Activated CD4-positive, alpha-beta T cell treated with anti-CD3 and anti-CD28 coated beads for 36 hours (primary cell): ENCODE results near the gene PCCA. TPM values are rescaled to one million over a fixed set of nuclear protein-coding genes. Genes with fewer than 3 reads are reported as not detected.

Source experiments
- ATAC-seq: fragments of 200-7000 bp; cut with Tn5 transposase; one replicate; pipeline ENCODE4 v1.10.0; 2021; ENCODE audit warnings: mild to moderate bottlenecking, moderate library complexity
- CTCF ChIA-PET: fragments of 350-600 bp; sonication (Branson Sonifier 250); formaldehyde crosslinking; loops from one replicate; lab custom pipeline; 2021; ENCODE audit warnings: antibody characterized with exemption; lab: Charles Lee
- POLR2A ChIA-PET: fragments of 350-600 bp; sonication (Branson Sonifier 250); formaldehyde crosslinking; loops from one replicate; lab custom pipeline; 2021; ENCODE audit warnings: antibody characterized with exemption, inconsistent platforms; lab: Charles Lee
- DNase-seq: peaks from one replicate; pipeline ENCODE4 v3.0.0-alpha.2; 2020
- H3K27ac Mint-ChIP-seq: one replicate; pipeline ENCODE4 v1.8.0; 2021; ENCODE audit warnings: mixed read lengths
- H3K27me3 Mint-ChIP-seq: one replicate; pipeline ENCODE4 v1.8.0; 2021; ENCODE audit warnings: mixed read lengths
- H3K36me3 Mint-ChIP-seq: one replicate; pipeline ENCODE4 v1.8.0; 2021; ENCODE audit warnings: low read depth, mixed read lengths
- H3K4me1 Mint-ChIP-seq: one replicate; pipeline ENCODE4 v1.8.0; 2021; ENCODE audit warnings: mixed read lengths
- H3K4me3 Mint-ChIP-seq: one replicate; pipeline ENCODE4 v1.8.0; 2021; ENCODE audit warnings: mild to moderate bottlenecking, moderate library complexity, mixed read lengths
- H3K9me3 Mint-ChIP-seq: one replicate; pipeline ENCODE4 v1.8.0; 2021; ENCODE audit warnings: low read depth, mixed read lengths
- intact Hi-C, 2 experiments: fragments of 100-400 bp; cut with DNase I in 1 of 2; cut with micrococcal nuclease in 1 of 2; formaldehyde crosslinking; loops; one replicate each; pipeline versions ENCODE4 v1.14.2 to v1.15.1; 2022 to 2024; cut with DNase I, micrococcal nuclease
- total RNA-seq, 2 experiments: library from RNA; stranded (reverse); gene quantifications; one replicate each; pipeline ENCODE4 v1.2.3, GENCODE V29; 2021

PCCA gene
- total RNA-seq, 2 experiments from 2014 or later: 5.8 to 7.3 TPM

DNA sequence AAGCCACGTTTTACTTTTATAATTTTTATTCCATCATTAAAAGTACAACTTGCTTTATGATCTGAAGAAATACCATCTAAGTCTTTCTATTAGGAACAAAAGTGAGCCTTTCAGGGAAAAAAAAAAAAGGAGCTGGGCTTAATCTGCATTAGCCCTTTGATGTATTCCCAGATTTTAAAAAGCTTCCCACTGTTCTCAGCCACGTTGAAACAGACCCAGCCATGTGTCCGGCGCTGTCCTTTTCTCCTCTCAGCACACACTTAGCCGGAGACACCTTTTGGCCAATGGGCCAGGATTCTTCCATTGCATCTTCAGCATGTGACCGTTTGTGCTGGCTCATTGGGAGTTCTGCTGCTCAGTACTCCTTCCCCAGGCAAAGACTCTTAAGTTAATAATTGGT lies 394.2 kb downstream of the PCCA start:
- ATAC-seq: no peak
- H3K36me3 Mint-ChIP-seq: no peaks in the 10 kb centered on the region
- no peak overlapping the region for H3K4me3 Mint-ChIP-seq
- H3K27ac Mint-ChIP-seq: no peak overlapping the region
- no peak for DNase-seq
- peaks cover 2% of the 10 kb centered on the region for H3K4me1 Mint-ChIP-seq
- intact Hi-C loops: no loop called here
- ChIA-PET POLR2A (no interaction called here), CTCF (interaction anchor here (0.8 kb wide), 1 partner anchor 10 kb away, joined by 3 read pairs; no protein-coding TSS in a partner anchor)
- no peaks in the 10 kb centered on the region for H3K27me3 Mint-ChIP-seq
- no peaks in the 10 kb centered on the region for H3K9me3 Mint-ChIP-seq

DNA sequence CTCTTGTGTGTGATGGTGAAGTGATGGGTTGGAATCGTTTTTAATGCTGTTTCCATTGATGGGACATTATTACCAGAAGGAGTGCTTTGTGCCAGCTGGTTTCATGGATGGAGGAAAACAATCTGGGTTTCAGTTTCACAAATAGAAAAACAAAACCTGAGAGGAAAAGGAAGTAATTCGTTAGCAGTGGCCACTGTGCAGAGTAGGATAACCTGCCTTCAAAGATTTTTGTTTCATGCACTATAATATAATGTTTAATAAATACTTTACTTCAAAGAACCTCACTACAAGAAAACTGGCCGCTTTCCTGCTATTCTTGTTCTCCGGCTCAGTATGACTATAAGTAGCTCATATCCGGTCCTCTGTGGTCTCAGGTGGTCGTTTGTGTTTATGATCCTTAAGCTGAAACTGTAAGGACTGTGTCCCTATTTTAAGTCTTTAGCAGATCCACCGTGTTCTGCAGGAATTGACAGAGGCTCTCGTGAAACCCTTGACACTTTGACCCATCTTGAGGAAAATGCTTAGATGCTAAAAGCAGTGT lies 395.0 kb downstream of the PCCA start:
- intact Hi-C loops: no loop called here
- CTCF ChIA-PET: interaction anchor here (0.8 kb wide), 1 partner anchor 9 kb away, joined by 3 read pairs; no protein-coding TSS in a partner anchor
- Mint-ChIP-seq H3K4me1 (peaks cover 2% of the 10 kb centered on the region), H3K36me3 (no peaks in the 10 kb centered on the region), H3K27ac (no peak overlapping the region), H3K9me3 (no peaks in the 10 kb centered on the region), H3K4me3 (no peak overlapping the region), H3K27me3 (no peaks in the 10 kb centered on the region)
- ATAC-seq: no peak
- POLR2A ChIA-PET: no interaction called here
- DNase-seq: no peak

DNA sequence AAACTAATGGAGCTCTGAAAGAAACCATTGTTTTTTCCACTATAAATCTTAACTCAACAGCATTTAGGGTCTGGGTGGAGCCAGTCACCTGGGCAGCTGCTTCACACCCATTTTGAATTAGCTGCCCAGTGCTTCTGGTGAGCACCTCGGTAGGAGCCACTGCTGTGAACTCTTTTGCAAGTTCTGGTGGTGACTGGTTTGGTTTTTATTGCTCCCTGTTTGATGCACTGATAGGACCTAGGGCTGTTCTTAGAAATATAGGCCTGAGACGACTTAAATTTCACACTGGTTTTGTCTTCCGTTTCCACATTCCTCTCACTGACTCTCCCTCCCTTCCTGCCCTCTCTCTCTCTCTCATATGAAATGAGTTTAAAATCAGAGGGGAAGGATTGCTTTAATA lies 395.8 kb downstream of the PCCA start:
- Mint-ChIP-seq H3K4me3 (no peak overlapping the region), H3K27ac (no peak overlapping the region), H3K9me3 (no peaks in the 10 kb centered on the region), H3K27me3 (no peaks in the 10 kb centered on the region), H3K4me1 (peaks cover 2% of the 10 kb centered on the region), H3K36me3 (no peaks in the 10 kb centered on the region)
- intact Hi-C loops: no loop called here
- CTCF ChIA-PET: no interaction called here
- ATAC-seq (no peak), DNase-seq (no peak)
- POLR2A ChIA-PET: no interaction called here

GRCh38 chr13:100485265-100485664 lies 396.4 kb downstream of the PCCA start:
- ChIA-PET POLR2A (no interaction called here), CTCF (no interaction called here)
- no peak for ATAC-seq
- DNase-seq: no peak
- no peaks in the 10 kb centered on the region for H3K36me3 Mint-ChIP-seq
- intact Hi-C loops: no loop called here
- no peak overlapping the region for H3K4me3 Mint-ChIP-seq
- peaks cover 2% of the 10 kb centered on the region for H3K4me1 Mint-ChIP-seq
- H3K27ac Mint-ChIP-seq: no peak overlapping the region
- no peaks in the 10 kb centered on the region for H3K9me3 Mint-ChIP-seq
- no peaks in the 10 kb centered on the region for H3K27me3 Mint-ChIP-seq

DNA sequence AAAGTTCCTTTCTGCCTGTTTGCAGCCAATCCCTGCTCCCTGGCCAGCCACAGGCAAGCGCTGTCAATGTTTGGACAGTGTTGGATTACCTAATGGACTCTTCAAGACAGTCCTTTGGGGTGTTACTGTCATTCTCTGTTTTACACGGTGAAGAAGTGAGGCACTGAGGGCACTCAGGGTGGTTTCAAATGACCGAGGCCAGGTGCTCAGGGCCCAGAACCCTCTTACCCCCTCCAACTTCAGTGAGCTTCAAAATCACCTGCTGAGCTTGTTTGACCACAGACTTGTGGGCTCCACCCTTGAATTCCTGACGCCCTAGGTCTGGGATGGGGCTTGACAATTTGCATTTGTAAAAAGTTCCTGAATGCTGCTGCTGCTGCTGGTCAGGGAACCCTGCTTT lies 401.8 kb downstream of the PCCA start:
- intact Hi-C loops: no loop called here
- ChIA-PET POLR2A (no interaction called here), CTCF (interaction anchor here (0.6 kb wide), 1 partner anchor 209 kb away, joined by 3 read pairs; no protein-coding TSS in a partner anchor)
- no peaks in the 10 kb centered on the region for H3K27me3 Mint-ChIP-seq
- no peaks in the 10 kb centered on the region for H3K36me3 Mint-ChIP-seq
- H3K4me1 Mint-ChIP-seq: no peaks in the 10 kb centered on the region
- H3K4me3 Mint-ChIP-seq: no peak overlapping the region
- no peak overlapping the region for H3K27ac Mint-ChIP-seq
- no peaks in the 10 kb centered on the region for H3K9me3 Mint-ChIP-seq
- no peak for ATAC-seq
- no peak for DNase-seq

DNA sequence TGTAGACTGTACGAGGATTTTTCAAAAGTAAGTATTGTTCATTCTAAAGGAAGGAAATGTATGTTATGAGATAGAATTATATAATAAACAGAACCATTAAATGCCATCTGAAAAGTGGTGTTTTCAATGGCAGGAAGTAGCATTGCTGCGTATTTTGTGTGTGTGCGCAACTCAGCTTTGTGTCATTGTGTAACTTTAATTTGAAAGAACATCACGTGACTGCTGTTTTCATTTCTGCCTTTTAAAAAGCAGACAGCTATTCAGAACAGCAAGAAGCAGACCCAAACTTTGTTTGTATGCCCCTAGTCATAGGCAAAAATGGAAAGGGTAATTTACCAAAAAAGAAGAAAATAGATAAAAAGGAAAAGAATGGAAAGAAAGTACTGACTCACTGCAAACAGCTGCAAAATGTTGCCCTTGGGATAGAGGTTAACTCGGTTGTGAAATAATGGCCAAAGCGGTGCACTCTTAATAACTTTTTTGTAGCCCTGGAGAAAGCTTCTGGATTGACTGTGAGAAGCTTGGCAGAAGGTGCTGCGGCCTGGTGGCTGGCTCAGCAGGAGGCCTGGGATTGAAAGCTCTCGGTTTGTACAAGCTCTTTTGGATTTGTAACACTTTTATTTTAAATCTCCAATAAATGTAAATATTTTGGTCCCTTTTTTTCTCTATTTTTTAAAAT lies 402.4 kb downstream of the PCCA start:
- POLR2A ChIA-PET: no interaction called here
- ATAC-seq: no peak
- CTCF ChIA-PET: interaction anchor here (0.6 kb wide), 1 partner anchor 209 kb away, joined by 3 read pairs; no protein-coding TSS in a partner anchor
- no peaks in the 10 kb centered on the region for H3K9me3 Mint-ChIP-seq
- H3K36me3 Mint-ChIP-seq: no peaks in the 10 kb centered on the region
- no peaks in the 10 kb centered on the region for H3K27me3 Mint-ChIP-seq
- DNase-seq: no peak
- no peak overlapping the region for H3K4me3 Mint-ChIP-seq
- no peaks in the 10 kb centered on the region for H3K4me1 Mint-ChIP-seq
- H3K27ac Mint-ChIP-seq: no peak overlapping the region
- intact Hi-C loops: no loop called here

- H3K27me3 Mint-ChIP-seq: peaks cover 2% of the 10 kb centered on the region
- DNase-seq (no peak), ATAC-seq (no peak)
- intact Hi-C loops: no loop called here
- POLR2A ChIA-PET: no interaction called here
- no peaks in the 10 kb centered on the region for H3K4me1 Mint-ChIP-seq
- H3K9me3 Mint-ChIP-seq: no peaks in the 10 kb centered on the region
- H3K36me3 Mint-ChIP-seq: no peaks in the 10 kb centered on the region
- H3K4me3 Mint-ChIP-seq: no peak overlapping the region
- CTCF ChIA-PET: interaction anchor here (1.0 kb wide), 1 partner anchor 22 kb away, joined by 3 read pairs; no protein-coding TSS in a partner anchor
- no peak overlapping the region for H3K27ac Mint-ChIP-seq
These were observed 404.5 kb downstream of the PCCA start for GRCh38 chr13:100493418-100493817.

- Mint-ChIP-seq H3K4me1 (no peaks in the 10 kb centered on the region), H3K27me3 (peaks cover 2% of the 10 kb centered on the region), H3K27ac (no peak overlapping the region), H3K36me3 (no peaks in the 10 kb centered on the region), H3K4me3 (no peak overlapping the region), H3K9me3 (no peaks in the 10 kb centered on the region)
- DNase-seq (no peak), ATAC-seq (no peak)
- intact Hi-C loops: no loop called here
- CTCF ChIA-PET: no interaction called here
- POLR2A ChIA-PET: no interaction called here
These were observed 406.6 kb downstream of the PCCA start for GRCh38 chr13:100495455-100495854.

- ATAC-seq: no peak
- ChIA-PET CTCF (no interaction called here), POLR2A (no interaction called here)
- Mint-ChIP-seq H3K4me3 (no peak overlapping the region), H3K36me3 (no peaks in the 10 kb centered on the region), H3K27ac (no peak overlapping the region), H3K27me3 (peaks cover 2% of the 10 kb centered on the region), H3K4me1 (no peaks in the 10 kb centered on the region), H3K9me3 (no peaks in the 10 kb centered on the region)
- intact Hi-C loops: no loop called here
- DNase-seq: no peak
These were observed 408.5 kb downstream of the PCCA start for GRCh38 chr13:100497389-100497788.

GRCh38 chr13:100502446-100502845 lies 413.6 kb downstream of the PCCA start:
- no peak for ATAC-seq
- intact Hi-C loops: no loop called here

DNA sequence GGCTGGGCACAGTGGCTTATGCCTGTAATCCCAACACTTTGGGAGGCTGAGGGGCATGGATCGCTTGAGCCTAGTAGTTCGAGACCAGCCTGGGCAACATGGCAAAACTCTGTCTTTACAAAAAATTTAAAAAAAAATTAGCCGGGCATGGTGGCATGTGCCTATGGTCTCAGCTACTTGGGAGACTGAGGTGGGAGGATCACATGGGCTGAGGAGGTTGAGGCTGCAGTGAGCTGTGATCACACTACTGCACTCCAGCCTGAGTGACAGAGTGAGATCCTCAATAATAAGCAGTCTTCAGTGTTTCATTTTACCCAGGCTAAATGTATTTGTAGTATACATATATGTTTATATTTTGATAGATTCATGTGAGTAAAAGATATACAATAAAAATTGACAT lies 414.7 kb downstream of the PCCA start:
- H3K4me1 Mint-ChIP-seq: peaks cover 20% of the 10 kb centered on the region
- POLR2A ChIA-PET: no interaction called here
- intact Hi-C loops: no loop called here

More at GRCh38 chr13:100502446-100502845, 413.6 kb downstream of the PCCA start:
- Mint-ChIP-seq H3K4me3 (no peak overlapping the region), H3K27me3 (peaks cover 10% of the 10 kb centered on the region), H3K9me3 (no peaks in the 10 kb centered on the region), H3K4me1 (peaks cover 17% of the 10 kb centered on the region), H3K27ac (no peak overlapping the region), H3K36me3 (no peaks in the 10 kb centered on the region)
- no peak for DNase-seq
- POLR2A ChIA-PET: no interaction called here
- CTCF ChIA-PET: interaction anchor here (0.6 to 1.6 kb wide), 2 partner anchors 12 to 263 kb away, joined by 3 read pairs; no protein-coding TSS in a partner anchor

GRCh38 chr13:100506154-100506553 lies 417.3 kb downstream of the PCCA start:
- peaks cover 15% of the 10 kb centered on the region for H3K27me3 Mint-ChIP-seq

More for the DNA sequence above, 414.7 kb downstream of the PCCA start:
- Mint-ChIP-seq H3K27me3 (peaks cover 10% of the 10 kb centered on the region), H3K27ac (no peak overlapping the region), H3K9me3 (no peaks in the 10 kb centered on the region), H3K36me3 (no peaks in the 10 kb centered on the region), H3K4me3 (no peak overlapping the region)
- CTCF ChIA-PET: no interaction called here
- DNase-seq: no peak
- ATAC-seq: no peak

More at GRCh38 chr13:100506154-100506553, 417.3 kb downstream of the PCCA start:
- intact Hi-C loops: loop anchor here (1.0 to 5.0 kb wide), 3 partner anchors 112 to 374 kb away; no protein-coding TSS in a partner anchor
- Mint-ChIP-seq H3K9me3 (no peaks in the 10 kb centered on the region), H3K4me3 (peak overlapping the region; percentile 52), H3K4me1 (peaks cover 20% of the 10 kb centered on the region), H3K36me3 (no peaks in the 10 kb centered on the region), H3K27ac (peak overlapping the region; percentile 49)
- CTCF ChIA-PET: interaction anchor here (0.7 kb wide), 1 partner anchor 1999 kb away, joined by 3 read pairs; no protein-coding TSS in a partner anchor
- POLR2A ChIA-PET: no interaction called here
- ATAC-seq (peak; percentile 91), DNase-seq (peak; percentile 63)
